ENCODE data around the gene ADCK1. TPM values are rescaled to one million over a fixed set of nuclear protein-coding genes. Genes with fewer than 3 reads are reported as not detected.
A peak's percentile ranks its signal among the peaks of the same experiment; 100 is the strongest.
"Not testable (repeated sequence)": the region's sequence is repeated elsewhere in the genome, so short reads cannot be mapped to it uniquely, and the experiment has no call there.

ADCK1 gene
- total and polyA plus RNA-seq, 2 donors (not counting 3 experiments of a cell fraction or from before 2014, with no cell fraction given): 4.2 to 6.9 TPM

DNA sequence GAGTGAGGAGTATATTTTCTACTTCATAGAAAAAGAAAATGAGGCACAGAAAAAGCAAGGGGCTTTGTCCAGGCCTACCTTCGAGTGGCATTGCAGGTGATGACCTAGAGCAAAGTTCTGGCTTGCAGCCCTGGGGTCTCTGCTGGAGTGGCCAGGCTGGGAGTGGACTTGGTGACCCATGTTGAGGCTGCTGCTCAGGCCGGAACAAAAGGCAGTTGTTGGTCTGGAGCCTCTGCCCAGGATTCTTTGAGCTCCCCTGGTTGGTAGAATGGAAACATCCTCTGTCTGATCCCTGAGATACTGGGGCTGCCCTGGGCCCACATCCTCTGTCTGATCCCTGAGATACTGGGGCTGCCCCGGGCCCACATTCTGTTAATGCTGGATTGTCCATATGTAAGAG, 86.1 kb downstream of the ADCK1 start:
- no peak for DNase-seq (ENCODE audit: low read depth, low spot score)
- intact Hi-C loops (cut with micrococcal nuclease): no loop called here
- CTCF ChIA-PET: no interaction called here

DNA sequence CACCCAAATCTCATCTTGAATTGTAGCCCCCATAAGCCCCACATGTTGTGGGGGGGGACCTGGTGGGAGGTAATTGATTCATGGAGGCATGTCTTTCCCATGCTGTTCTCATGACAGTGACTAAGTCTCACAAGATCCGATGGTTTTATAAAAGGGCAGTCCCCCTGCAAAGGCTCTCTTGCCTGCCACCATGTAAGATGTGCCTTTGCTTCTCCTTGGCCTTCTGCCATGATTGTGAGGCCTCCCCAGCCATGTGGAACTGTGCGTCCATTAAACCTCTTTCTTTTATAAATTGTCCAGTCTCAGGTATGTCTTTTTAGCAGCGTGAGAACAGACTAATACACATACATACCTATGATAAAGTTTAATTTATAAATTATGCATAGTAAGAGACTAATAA, 89.0 kb downstream of the ADCK1 start:
- H3K4me3 ChIP-seq (replicated peaks in 1 of 3; ENCODE audit: insufficient read depth in 1 of 3, low read depth in 1 of 3, low read length in 3 of 3); H3K9me1 ChIP-seq (replicated peaks; ENCODE audit: control insufficient read depth, extremely low read depth, insufficient read depth, low read length); dilution Hi-C loops (cut with MboI; ENCODE audit: extremely low pct_ligation_motif_present, low sequenced_read_pairs); H4K20me1 ChIP-seq (replicated peaks; ENCODE audit: control insufficient read depth, extremely low read depth, insufficient read depth, low read length); H3K79me2 ChIP-seq (ENCODE audit: control insufficient read depth, insufficient read depth, low read length); H3K4me2 ChIP-seq (ENCODE audit: insufficient read depth, low read length); H2AFZ ChIP-seq (ENCODE audit: low read depth, low read length); POLR2A ChIA-PET; H3K27me3 ChIP-seq (ENCODE audit: control insufficient read depth in 2 of 2, insufficient read depth in 2 of 2, low read length in 2 of 2); H3K9me3 ChIP-seq (replicated peaks; ENCODE audit: control insufficient read depth, insufficient read depth, low read length); BruUV-seq (replicated peaks); H3K9ac ChIP-seq (replicated peaks; ENCODE audit: extremely low read depth, insufficient read depth, low read length); DNase-seq (ENCODE audit: low read depth, low spot score); H3K4me1 ChIP-seq (ENCODE audit: control insufficient read depth, extremely low read depth, insufficient read depth, low read length); H3K27ac ChIP-seq (ENCODE audit: insufficient read depth, low read depth, low read length); intact Hi-C loops (cut with micrococcal nuclease); H3K36me3 ChIP-seq (ENCODE audit: control insufficient read depth in 2 of 2, extremely low read depth in 1 of 2, insufficient read depth in 2 of 2, low read length in 2 of 2): not testable (repeated sequence)
- CTCF ChIA-PET: interaction anchor here (2.0 kb wide), 1 partner anchor 27 kb away, joined by 5 read pairs; no protein-coding TSS in a partner anchor
- peak; percentile 56 for FAIRE-seq

More for the DNA sequence above, 86.1 kb downstream of the ADCK1 start:
- no TSS peak for BruUV-seq (replicated peaks)
- no peak for TF ChIP-seq JUN (IDR thresholded peaks at IDR 0.05; ENCODE audit: borderline replicate concordance, insufficient read depth, insufficient read length, low read depth)
- no peak for TF ChIP-seq POLR2A (IDR thresholded peaks at IDR 0.05; ENCODE audit: low read depth, low read length)
- no peak for TF ChIP-seq POLR2AphosphoS5 (IDR thresholded peaks at IDR 0.05; ENCODE audit: insufficient read depth, low read depth, low read length)
- no peak for TF ChIP-seq EZH2 (IDR thresholded peaks at IDR 0.05; ENCODE audit: borderline replicate concordance, low read depth, low read length, severe bottlenecking)
- TF ChIP-seq FOS (IDR thresholded peaks at IDR 0.05; ENCODE audit: borderline replicate concordance, insufficient read depth, low read length): no peak
- Histone ChIP-seq H3K27me3 (ENCODE audit: control insufficient read depth in 2 of 2, insufficient read depth in 2 of 2, low read length in 2 of 2) (no peaks in the 10 kb centered on the region), H3K36me3 (ENCODE audit: control insufficient read depth in 2 of 2, extremely low read depth in 1 of 2, insufficient read depth in 2 of 2, low read length in 2 of 2) (no peaks in the 10 kb centered on the region), H3K27ac (ENCODE audit: insufficient read depth, low read depth, low read length) (no peak overlapping the region), H2AFZ (ENCODE audit: low read depth, low read length) (no peak overlapping the region), H3K79me2 (ENCODE audit: control insufficient read depth, insufficient read depth, low read length) (no peaks in the 10 kb centered on the region), H3K4me2 (ENCODE audit: insufficient read depth, low read length) (no peak overlapping the region), H4K20me1 (replicated peaks; ENCODE audit: control insufficient read depth, extremely low read depth, insufficient read depth, low read length) (no peaks in the 10 kb centered on the region), H3K9ac (replicated peaks; ENCODE audit: extremely low read depth, insufficient read depth, low read length) (no peak overlapping the region), H3K4me1 (ENCODE audit: control insufficient read depth, extremely low read depth, insufficient read depth, low read length) (no peaks in the 10 kb centered on the region), H3K9me1 (replicated peaks; ENCODE audit: control insufficient read depth, extremely low read depth, insufficient read depth, low read length) (no peaks in the 10 kb centered on the region), H3K4me3 (replicated peaks in 1 of 3; ENCODE audit: insufficient read depth in 1 of 3, low read depth in 1 of 3, low read length in 3 of 3) (no peak overlapping the region), H3K9me3 (replicated peaks; ENCODE audit: control insufficient read depth, insufficient read depth, low read length) (no peaks in the 10 kb centered on the region)
- POLR2A ChIA-PET: no interaction called here
- no peak for FAIRE-seq
- dilution Hi-C loops (cut with MboI; ENCODE audit: extremely low pct_ligation_motif_present, low sequenced_read_pairs): no loop called here
